D721Med (cell line): ENCODE data around the gene STOM.

ENCODE experiments used
- DNase-seq: peaks from one replicate; pipeline ENCODE4 v3.0.0; 2011; ENCODE audit warnings: low spot score; ENCODE audit not compliant: insufficient read length
- FAIRE-seq: peaks from 2 replicates; lab custom pipeline; 2011; peaks lifted over from hg19 to GRCh38; lab: Jason Lieb, UNC
- TF ChIP-seq, protein P1 (sequence below): IDR thresholded peaks from 2 replicates; pipeline ENCODE4 v1.5.1; 2012; ENCODE audit warnings: mild to moderate bottlenecking, control low read depth; ENCODE audit not compliant: insufficient read depth; ENCODE audit errors: missing control alignments

STOM gene

DNA sequence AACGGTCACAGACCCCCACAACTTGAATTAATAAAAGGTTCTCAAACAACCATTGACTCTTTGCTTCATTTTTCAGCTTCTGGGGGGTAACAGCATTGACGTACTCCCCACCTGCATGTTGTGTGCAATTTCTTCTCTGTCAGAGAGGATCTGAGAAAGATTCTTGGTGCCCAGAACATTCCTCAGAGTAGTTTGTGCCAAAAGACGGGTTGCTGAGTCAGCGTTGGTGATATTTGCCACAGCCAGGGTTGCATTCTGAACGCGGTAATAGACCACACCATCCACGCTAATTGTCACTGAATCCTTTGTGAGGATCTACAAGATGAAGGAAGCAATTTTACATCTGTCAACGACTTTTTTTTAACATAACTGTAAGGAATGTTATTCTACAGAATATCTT, 21.0 kb downstream of the STOM start:
- TF ChIP-seq, protein P1, sequence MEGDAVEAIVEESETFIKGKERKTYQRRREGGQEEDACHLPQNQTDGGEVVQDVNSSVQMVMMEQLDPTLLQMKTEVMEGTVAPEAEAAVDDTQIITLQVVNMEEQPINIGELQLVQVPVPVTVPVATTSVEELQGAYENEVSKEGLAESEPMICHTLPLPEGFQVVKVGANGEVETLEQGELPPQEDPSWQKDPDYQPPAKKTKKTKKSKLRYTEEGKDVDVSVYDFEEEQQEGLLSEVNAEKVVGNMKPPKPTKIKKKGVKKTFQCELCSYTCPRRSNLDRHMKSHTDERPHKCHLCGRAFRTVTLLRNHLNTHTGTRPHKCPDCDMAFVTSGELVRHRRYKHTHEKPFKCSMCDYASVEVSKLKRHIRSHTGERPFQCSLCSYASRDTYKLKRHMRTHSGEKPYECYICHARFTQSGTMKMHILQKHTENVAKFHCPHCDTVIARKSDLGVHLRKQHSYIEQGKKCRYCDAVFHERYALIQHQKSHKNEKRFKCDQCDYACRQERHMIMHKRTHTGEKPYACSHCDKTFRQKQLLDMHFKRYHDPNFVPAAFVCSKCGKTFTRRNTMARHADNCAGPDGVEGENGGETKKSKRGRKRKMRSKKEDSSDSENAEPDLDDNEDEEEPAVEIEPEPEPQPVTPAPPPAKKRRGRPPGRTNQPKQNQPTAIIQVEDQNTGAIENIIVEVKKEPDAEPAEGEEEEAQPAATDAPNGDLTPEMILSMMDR = no peak
- no peak for FAIRE-seq
- DNase-seq = no peak

DNA sequence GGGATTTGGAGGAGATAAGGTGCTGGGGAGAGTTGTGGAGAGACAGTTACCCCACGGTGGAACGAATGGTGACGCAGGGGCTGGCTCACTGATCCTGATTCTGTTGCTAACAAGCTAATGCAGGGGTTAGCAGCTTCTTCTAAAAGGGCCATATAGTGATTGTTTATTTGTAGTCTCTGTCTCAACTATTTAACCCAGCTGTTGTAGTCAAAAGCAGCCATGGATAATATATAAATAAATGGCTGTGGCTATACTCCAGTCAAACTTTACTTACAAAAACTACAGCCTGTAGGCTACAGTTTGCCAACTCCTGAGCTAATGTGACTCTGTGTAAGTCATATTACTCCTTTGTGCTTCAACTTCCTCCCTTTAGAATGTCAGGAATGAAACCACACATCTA, 21.8 kb downstream of the STOM start:
- TF ChIP-seq, protein P1 = no peak
- FAIRE-seq (no peak), DNase-seq (no peak)

DNA sequence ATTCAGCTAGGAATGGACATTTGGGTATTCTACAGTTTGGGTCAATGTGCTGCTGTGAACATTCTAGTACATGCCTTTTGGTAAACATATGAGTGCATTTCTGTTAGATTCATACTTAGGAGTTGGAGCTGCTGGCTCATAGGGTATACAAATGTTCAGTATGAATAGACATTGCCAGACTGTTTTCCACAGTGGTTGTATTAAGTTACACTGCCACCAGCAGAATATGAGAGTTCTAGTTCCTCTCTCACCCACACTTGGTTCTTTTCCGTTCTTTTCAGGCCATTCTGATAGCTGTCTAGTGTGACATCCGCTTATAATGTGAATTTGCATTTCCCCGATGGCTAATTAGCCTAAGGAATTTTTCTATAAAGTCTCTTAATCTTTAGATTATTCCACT, 25.0 kb downstream of the STOM start:
- DNase-seq = no peak
- TF ChIP-seq, protein P1 = no peak
- no peak for FAIRE-seq

DNA sequence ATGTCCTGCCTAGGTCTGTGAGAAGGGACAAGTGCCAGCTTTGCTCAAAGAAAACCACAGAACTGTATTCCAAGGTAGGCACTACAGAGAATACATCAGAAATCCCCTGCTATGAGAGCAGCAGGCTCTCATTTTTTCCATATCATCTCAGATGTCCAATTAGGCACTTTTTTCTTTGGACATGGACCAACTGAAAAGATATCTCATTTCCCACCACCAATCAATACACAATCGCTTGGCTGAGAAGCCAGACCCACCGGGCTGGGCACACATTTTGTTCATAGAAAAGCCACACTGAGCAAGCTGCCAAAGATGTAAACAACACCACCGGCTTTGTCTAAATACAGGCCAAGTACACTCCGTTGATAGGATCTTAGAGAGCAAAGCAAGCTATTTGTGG, 25.9 kb downstream of the STOM start:
- TF ChIP-seq, protein P1 = no peak
- FAIRE-seq = no peak
- DNase-seq = no peak

DNA sequence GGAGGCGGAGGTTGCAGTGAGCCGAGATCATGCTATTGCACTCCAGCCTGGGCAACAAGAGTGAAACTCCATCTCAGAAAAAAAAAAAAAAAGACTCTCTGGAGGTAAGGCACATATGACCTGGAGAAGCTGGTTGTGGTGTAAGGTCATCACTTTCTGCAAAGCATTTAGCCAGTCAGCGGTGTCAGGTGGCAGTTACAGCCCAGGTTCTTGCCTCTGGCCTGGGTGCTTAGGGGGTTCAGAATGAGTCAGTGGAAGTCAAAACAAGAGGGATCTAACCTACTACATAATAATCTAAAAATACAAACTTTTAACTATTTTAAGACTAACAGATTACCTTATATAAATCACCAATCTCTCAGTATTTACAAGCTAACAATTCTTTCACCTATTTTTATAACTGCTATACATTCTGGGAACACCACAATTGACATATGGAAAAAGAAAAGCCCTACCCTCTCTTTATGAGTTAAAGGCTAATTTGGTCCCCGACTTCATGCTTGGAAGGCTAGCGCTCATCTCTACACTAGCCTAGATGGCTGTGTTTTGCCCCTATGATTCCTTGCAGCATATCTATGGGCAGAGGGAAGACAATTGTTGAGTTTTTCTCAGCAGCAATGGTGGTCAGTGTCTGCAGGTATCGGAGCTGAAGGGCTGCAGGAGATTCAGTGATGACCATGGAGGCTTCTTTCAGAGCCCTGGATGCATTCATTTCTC, 29.2 kb downstream of the STOM start:
- TF ChIP-seq, protein P1 = no peak
- no peak for FAIRE-seq
- no peak for DNase-seq

DNA sequence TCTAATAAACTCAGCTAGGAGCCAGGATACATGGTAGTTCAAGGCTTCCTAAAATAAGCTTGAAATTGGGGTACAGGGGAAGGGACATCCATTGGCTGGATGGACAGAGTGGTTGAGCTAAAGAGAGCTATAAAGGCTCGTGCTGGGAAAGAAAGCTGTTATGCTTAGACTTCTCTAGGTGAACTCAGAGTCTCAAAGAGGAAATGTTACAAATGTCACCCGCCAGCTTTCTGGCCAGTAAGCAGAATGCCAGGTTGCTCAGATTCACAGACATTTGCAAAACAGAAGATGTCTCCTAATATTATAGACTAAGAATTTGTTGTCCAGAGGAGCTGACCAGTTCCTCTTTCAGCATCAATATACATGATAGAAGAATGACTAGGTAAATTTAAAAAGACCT, 30.6 kb downstream of the STOM start:
- DNase-seq = no peak
- TF ChIP-seq, protein P1 = no peak
- FAIRE-seq = no peak

DNA sequence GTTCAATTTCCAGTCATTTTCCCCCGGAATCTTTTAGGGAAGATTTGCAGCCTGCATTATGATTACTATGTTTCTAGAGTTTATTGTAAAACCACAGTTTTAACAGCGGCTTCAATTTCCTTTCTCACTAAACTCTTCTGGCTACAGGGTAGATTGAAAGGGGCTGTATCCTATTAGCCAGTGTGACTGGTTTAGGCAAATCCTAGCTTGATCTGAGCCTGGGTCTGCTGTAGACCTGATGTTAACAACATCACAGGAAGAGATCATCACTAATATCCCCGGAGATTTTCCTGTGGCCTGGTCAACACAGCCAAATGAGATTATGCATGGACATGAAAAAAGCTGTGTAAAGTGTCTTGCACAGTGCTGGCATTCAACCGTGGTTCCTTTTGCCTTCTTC, 33.4 kb downstream of the STOM start:
- TF ChIP-seq, protein P1 = no peak
- FAIRE-seq (no peak), DNase-seq (no peak)
